PC-3 (cell line): ENCODE results near the gene CABLES1.

Experiments used
- EZH2 ChIP-seq: fragments of 300-600 bp; sonication (generic); IDR thresholded peaks from one replicate; pipeline ENCODE4 v1.6.1; 2017; ENCODE audit warnings: antibody characterized with exemption, mild to moderate bottlenecking, low read length; ENCODE audit not compliant: unreplicated experiment
- EZH2phosphoT487 ChIP-seq: fragments of 300-600 bp; sonication (generic); IDR thresholded peaks from 2 replicates; pipeline ENCODE4 v1.6.1; 2018; ENCODE audit warnings: mild to moderate bottlenecking, antibody characterized with exemption, low read length, borderline replicate concordance
- TF ChIP-seq, protein P1 (sequence below): fragments of 300-600 bp; sonication (generic); conservative IDR thresholded peaks from 2 replicates; pipeline ENCODE4 v1.5.1; 2017; ENCODE audit warnings: antibody characterized with exemption, low read depth, mild to moderate bottlenecking, low read length

DNA sequence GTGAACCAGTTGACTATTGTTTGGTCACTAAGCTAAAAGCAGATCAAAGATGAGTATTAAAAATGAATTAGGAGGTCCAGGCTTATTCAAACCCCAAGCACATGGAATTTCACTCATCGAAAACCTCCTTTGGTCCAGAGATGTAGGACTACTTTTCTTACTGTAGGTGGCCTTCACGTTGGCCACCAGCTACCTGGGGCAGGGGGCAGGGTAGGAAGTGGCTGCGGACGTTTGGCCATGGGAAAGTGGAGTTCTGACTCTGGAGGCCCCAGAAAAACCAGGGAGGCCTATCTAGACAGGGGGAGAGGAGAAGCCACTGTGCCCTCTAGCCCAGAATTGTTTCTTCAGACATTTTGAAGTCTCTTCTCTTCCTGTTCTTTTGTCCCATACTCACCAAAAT is 31.8 kb upstream of the CABLES1 start:
- TF ChIP-seq, protein P1, sequence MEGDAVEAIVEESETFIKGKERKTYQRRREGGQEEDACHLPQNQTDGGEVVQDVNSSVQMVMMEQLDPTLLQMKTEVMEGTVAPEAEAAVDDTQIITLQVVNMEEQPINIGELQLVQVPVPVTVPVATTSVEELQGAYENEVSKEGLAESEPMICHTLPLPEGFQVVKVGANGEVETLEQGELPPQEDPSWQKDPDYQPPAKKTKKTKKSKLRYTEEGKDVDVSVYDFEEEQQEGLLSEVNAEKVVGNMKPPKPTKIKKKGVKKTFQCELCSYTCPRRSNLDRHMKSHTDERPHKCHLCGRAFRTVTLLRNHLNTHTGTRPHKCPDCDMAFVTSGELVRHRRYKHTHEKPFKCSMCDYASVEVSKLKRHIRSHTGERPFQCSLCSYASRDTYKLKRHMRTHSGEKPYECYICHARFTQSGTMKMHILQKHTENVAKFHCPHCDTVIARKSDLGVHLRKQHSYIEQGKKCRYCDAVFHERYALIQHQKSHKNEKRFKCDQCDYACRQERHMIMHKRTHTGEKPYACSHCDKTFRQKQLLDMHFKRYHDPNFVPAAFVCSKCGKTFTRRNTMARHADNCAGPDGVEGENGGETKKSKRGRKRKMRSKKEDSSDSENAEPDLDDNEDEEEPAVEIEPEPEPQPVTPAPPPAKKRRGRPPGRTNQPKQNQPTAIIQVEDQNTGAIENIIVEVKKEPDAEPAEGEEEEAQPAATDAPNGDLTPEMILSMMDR, result 0 out of 2 replicates have a peak, but pooled peaks have one; percentile 10
- no peak for TF ChIP-seq EZH2phosphoT487
- TF ChIP-seq EZH2, result no peak
